Hepatocyte (in vitro differentiated cells): ENCODE data around the gene AQR.

Source experiments
- EZH2 ChIP-seq: fragments of 200-600 bp; sonication (generic); IDR thresholded peaks from 2 replicates; pipeline ENCODE4 v1.6.1; 2016; ENCODE audit warnings: antibody characterized with exemption, mild to moderate bottlenecking, borderline replicate concordance
- TF ChIP-seq, protein P1 (sequence below): fragments of 200-600 bp; sonication (generic); IDR thresholded peaks from 2 replicates; pipeline ENCODE4 v1.5.1; 2016; ENCODE audit warnings: antibody characterized with exemption, mild to moderate bottlenecking; ENCODE audit not compliant: poor library complexity

- TF ChIP-seq, protein P1, sequence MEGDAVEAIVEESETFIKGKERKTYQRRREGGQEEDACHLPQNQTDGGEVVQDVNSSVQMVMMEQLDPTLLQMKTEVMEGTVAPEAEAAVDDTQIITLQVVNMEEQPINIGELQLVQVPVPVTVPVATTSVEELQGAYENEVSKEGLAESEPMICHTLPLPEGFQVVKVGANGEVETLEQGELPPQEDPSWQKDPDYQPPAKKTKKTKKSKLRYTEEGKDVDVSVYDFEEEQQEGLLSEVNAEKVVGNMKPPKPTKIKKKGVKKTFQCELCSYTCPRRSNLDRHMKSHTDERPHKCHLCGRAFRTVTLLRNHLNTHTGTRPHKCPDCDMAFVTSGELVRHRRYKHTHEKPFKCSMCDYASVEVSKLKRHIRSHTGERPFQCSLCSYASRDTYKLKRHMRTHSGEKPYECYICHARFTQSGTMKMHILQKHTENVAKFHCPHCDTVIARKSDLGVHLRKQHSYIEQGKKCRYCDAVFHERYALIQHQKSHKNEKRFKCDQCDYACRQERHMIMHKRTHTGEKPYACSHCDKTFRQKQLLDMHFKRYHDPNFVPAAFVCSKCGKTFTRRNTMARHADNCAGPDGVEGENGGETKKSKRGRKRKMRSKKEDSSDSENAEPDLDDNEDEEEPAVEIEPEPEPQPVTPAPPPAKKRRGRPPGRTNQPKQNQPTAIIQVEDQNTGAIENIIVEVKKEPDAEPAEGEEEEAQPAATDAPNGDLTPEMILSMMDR = no peak
- TF ChIP-seq EZH2 = no peak
Observed at GRCh38 chr15:34808016-34808415, 161.5 kb downstream of the AQR start.
